T1000 (cell line): ENCODE results near the gene FASN.

Source experiments
- DNase-seq: peaks from one replicate; lab custom pipeline; 2025; ENCODE audit warnings: mixed read lengths; lab: John Stamatoyannopoulos, UW

Gene FASN

GRCh38 chr17:82101301-82101715 lies 3.3 kb upstream of the FASN start:
- DNase-seq: no peak

- DNase-seq: no peak
Measured at GRCh38 chr17:82100502-82101298, 2.7 kb upstream of the FASN start.

GRCh38 chr17:82098939-82099763 lies 1.1 kb upstream of the FASN start:
- DNase-seq: no peak

- no peak for DNase-seq
Measured at GRCh38 chr17:82097919-82098168, 192 bp downstream of the FASN start.

- DNase-seq: peak; percentile 38
Measured at GRCh38 chr17:82097184-82097918, 685 bp downstream of the FASN start.

GRCh38 chr17:82096709-82097183 lies 1.3 kb downstream of the FASN start:
- no peak for DNase-seq

- DNase-seq: no peak
Measured at GRCh38 chr17:82095777-82096708, 2.0 kb downstream of the FASN start.

- no peak for DNase-seq
Measured at GRCh38 chr17:82094931-82095776, 2.9 kb downstream of the FASN start.

- DNase-seq: no peak
Measured at GRCh38 chr17:82092995-82093751, 4.9 kb downstream of the FASN start.

- no peak for DNase-seq
Measured at GRCh38 chr17:82092628-82092994, 5.4 kb downstream of the FASN start.

- DNase-seq: no peak
Measured at GRCh38 chr17:82092094-82092586, 5.9 kb downstream of the FASN start.

- DNase-seq: no peak
Measured at GRCh38 chr17:82091264-82092066, 6.6 kb downstream of the FASN start.

GRCh38 chr17:82090549-82091263 lies 7.3 kb downstream of the FASN start:
- DNase-seq: no peak

GRCh38 chr17:82089723-82090548 lies 8.1 kb downstream of the FASN start:
- DNase-seq: no peak

- DNase-seq: no peak
Measured at GRCh38 chr17:82088838-82089722, 9.0 kb downstream of the FASN start.
